NT2/D1 (cell line): Measurements from ENCODE around the gene RUNX2.

Source experiments
- SUZ12 ChIP-seq: IDR thresholded peaks from 2 replicates; pipeline ENCODE4 v1.6.1; 2011; ENCODE audit not compliant: insufficient read length, insufficient read depth; ENCODE audit errors: extremely low read depth
- YY1 ChIP-seq: IDR thresholded peaks from 2 replicates; pipeline ENCODE4 v1.6.1; 2011; ENCODE audit not compliant: insufficient read length, insufficient read depth

DNA sequence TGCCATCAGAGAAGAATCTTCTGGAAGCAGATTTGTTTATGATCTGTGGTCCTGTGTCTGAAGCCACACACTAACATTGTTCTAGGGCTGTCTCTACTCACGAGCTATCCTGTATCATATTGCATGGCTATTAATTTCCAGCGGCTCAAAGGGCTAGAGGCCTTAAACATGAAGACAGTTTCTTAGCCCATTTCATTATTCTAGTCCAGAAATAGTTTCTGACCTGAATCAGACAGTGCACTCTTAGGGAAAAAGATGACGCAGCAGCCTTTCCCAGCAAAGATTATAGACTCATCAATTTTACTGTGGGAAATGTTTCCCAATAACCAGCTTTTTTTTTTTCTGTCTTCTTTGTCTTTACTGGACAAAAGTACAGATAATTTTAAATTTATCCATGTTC lies 154.9 kb downstream of the RUNX2 start:
- TF ChIP-seq YY1 (no peak), SUZ12 (no peak)
